A549 treated with AZD2906 at 1 μM for 4 hours (cell line): ENCODE data around the gene TRPM4. TPM values are rescaled to one million over a fixed set of nuclear protein-coding genes. Genes with fewer than 3 reads are reported as not detected.

Experiments used
- total RNA-seq: library from RNA; stranded (reverse); fragments of 200-300 nt; extraction: Qiagen RNA extraction; gene quantifications from 5 replicates; pipeline ENCODE4 v1.2.3, GENCODE V29; 2022

TRPM4 gene
- total RNA-seq, result 7.3 to 10.2 TPM (median 9.0 TPM) in 5 replicates

DNA sequence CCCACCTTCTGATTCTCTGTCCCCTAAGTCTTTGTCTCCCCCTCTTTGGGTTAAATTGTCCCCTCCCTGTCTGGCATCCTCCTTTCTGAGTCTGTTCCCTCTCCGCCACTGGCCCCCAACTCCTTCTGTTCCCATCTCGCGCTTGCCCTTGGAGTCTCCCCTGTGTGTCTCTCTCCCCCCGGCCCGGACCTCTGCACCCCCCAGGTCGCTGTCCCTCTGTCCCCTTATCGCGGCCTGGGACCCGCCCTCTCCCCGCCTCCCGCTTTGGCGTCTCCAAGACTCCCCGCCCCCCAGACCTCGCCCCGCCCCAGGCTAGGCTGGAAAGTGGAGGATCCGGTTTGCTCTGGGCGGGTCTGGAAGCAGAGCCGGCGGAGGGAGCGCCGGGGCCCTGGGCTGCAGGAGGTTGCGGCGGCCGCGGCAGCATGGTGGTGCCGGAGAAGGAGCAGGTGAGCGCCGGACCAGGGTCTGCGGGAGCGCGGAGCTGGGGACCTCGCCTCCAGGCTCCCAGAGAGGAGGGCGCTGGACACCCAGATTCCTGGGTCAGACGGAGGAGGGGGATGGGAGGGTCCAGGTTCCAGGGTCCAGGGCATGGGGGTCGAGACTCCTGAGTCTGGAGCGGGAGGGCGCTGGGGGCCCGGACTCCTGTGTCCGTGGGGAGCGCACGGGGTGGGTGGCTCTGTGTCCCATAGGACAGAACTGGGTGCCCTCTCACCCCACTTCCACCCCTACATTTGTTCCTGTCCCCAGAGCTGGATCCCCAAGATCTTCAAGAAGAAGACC, at the start of gene TRPM4:
TRPM4 (plus strand) TSS at position 348 of the 780 bp plus-strand sequence; CDS start at position 423, 75 bp downstream.

DNA sequence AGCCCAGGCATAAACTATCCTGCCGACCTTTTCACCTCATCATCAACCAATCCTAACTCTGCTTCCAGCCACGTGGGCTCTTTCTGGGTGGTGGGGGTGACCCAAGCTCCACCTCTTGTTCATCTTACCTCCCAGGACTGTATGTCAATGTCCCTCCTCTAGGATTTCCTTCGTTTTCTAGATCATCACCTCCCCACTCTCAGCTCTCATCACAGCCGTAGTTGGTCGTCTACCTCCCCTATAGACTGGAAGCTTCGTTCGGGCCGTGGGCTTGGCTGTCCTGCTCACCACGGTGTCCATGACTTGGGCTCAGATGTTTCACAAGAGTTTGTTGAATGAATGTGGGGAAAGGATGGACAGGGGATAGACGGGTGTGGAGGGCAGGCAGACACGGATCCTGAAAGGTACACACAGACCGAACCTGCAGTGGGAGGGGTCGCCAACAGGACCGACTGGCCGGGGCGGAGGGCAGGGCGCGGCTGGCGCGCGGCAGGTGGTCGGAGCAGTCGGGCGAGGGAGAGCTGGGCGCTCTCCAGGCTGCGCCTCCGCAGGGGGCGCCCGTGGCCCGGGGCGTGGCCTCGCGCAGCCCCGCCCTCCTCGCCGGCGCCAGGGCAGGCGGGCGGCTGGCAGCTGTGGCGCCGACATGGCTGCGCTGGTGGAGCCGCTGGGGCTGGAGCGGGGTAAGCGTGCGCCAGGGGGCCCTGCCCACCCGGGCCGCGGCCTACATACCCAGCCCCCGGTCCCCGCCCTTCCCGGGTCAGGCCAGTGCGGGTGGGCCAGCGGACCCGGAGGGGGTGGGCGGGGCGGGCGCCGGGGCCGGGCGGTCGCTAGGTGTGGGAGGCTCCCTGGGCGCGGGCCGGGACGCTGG, 43.6 kb upstream of the TRPM4 start, which contains the start of gene LIN7B:
LIN7B (plus strand) TSS at position 609 of the 868 bp plus-strand sequence; CDS start at position 644, 35 bp downstream.

DNA sequence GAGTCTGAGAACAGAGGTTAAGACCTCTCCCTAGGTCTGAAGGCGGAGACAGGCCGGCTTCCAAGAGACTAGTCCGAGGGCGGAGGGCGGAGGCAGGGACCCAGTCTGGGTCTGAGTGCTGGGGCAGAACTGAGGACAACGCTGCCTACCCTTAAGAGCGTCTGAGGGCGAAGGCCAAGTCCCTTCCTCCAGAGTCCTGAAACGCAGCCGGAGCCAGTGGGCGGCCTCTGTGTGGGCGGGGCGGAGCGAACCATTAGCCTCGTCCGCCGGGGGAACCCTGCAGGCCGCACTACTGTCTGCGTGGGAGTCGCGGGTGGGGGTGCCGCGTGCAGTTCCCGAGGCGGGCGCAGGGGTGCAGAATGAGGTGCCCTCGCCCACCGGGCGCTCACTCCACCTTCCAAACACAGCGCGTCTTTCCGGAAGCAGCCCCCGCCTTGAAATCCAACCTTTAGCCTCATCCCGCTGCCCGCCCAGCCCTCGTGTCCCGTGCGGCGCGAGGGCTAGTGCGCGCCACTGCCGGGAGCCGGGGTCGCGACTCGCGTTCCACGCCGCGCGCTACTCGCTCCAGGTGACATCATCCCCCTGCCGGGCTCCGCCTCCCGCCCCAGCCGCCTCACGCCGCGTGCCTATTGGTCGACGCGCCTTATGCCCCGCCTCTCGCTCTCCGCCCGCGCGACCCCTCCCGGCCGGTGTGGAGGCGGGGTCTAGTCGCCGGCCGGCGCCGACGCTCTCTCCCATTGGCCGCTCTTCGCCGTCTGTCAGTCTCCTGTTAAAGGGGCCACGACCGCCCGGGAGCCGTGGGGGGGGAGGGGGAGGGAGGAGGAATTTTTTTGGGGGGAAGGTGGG, 38.8 kb upstream of the TRPM4 start, which contains the start of gene C19orf73:
C19orf73 (minus strand) TSS at position 579 of the 846 bp plus-strand sequence; CDS start at position 458, 121 bp downstream.

DNA sequence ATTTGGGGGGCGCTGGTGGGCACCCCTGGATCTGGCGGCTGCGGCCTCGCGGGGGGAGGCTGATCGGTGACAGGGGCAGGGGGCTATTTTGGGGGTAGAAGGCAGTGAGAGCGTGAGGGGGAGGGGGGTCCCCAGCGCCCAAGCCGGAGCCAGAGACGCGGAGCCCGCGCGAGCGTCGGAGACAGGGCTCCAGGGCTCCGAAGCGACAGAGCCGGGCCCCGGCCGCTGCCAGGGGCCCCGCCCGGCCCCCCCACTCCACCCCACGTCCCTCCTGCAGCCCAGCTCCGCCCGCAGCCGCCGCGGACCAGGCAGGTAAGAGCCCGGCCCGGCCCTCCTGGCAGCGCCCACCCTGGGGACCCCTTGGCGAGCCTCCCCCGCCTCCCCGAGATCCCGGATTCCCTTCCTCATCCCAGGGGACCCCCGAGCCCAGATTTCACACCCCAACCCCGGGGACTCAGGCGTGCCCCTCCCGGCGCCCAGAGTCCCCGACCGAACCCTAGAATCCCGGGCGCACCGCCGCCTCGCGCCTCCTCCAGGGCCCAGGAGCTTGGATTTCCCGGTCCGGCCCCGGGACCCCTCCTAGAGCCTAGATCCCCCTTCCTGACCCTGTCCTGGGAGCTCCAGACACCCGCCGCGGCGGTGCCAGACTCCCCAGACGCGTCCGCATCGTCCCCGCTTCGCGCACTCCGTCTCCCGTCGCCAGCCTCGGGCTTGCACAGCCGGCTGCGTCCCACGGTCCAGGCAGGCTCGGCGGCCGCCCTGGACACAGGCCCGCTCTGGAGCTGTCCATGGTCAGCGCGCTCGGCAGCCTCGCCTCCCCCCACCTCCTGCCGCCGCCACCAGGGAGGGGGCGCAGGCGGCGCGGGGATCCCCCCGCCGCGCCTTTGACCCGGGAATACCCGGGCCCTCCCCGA, 37.9 kb upstream of the TRPM4 start, which contains the start of gene PPFIA3:
PPFIA3 (plus strand) TSS at position 134 of the 914 bp plus-strand sequence. CDS start 8,330 bp downstream, outside the sequence.

DNA sequence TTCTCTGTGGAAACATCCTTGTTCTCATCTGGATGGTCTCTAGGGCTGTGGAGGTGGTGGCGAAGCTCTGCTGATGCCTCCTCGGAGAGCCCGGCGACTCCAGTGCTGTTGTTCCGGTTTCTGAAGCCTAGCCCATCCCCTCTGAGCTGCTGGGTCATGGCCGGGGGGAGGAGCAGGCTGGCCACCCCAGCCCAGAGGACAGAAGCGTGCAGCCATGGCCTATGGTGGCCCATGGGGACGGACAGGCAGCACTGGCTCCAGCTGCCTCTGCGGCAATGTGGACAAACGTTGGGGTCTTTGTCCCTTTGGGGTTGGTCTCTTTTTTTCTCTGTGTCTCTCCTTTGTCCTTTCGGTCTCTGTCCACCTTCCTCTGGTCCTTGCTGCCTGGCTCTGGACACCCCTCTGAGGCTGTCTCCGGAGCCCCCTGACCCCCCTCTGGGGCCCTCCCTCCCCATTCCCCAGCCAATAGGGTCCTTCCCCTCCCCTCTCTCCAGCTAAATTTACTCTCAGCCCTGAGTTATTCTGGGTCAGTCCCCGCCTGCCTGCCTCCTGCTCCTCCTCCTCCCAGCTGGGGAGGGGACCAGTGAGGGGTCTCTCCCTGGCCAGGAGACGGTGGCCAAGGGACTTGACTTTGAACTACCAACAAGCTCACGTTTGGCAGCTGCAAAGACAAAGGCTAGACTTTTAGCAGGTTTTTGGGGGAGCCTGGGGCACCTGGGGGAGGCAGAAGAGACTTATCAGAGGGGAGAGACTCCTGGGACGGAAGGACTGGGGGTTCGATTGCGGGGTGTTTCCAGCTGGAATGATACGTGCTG, 2.4 kb upstream of the TRPM4 start, which contains the start of gene HRC:
HRC (minus strand) TSS at position 392 of the 815 bp plus-strand sequence; CDS start at position 233, 159 bp downstream.

Other genes starting within 250 kb of the TRPM4 start
- 0.87 to 1.6 TPM (median 1.3 TPM) in 5 replicates for gene DHDH, start 224.1 kb upstream of the TRPM4 start, total RNA-seq
- gene BAX, start 202.9 kb upstream of the TRPM4 start, total RNA-seq, result 283 to 383 TPM (median 335 TPM) in 5 replicates
- gene FTL, start 192.5 kb upstream of the TRPM4 start, total RNA-seq, result 16,772 to 23,411 TPM (median 18,179 TPM) in 5 replicates
- 17.8 to 21.9 TPM (median 19.9 TPM) in 5 replicates for gene GYS1, start 164.5 kb upstream of the TRPM4 start, total RNA-seq
- gene RUVBL2, start 163.9 kb upstream of the TRPM4 start, total RNA-seq, result 221 to 248 TPM (median 236 TPM) in 5 replicates
- not detected in 5 replicates for gene LHB, start 140.7 kb upstream of the TRPM4 start, total RNA-seq
- not detected in 5 replicates for gene CGB3, start 133.5 kb upstream of the TRPM4 start, total RNA-seq
- gene CGB2, start 125.9 kb upstream of the TRPM4 start, total RNA-seq, result 0.09 to 0.21 TPM (median 0.21 TPM) in 3 of 5 replicates, not detected in the others
- gene CGB1, start 120.9 kb upstream of the TRPM4 start, total RNA-seq, result not detected in 5 replicates
- gene CGB5, start 113.9 kb upstream of the TRPM4 start, total RNA-seq, result 0.52 to 1.0 TPM (median 0.68 TPM) in 5 replicates
- gene CGB8, start 108.7 kb upstream of the TRPM4 start, total RNA-seq, result 1.6 to 3.0 TPM (median 2.6 TPM) in 5 replicates
- 0.32 to 0.76 TPM (median 0.42 TPM) in 5 replicates for gene CGB7, start 100.0 kb upstream of the TRPM4 start, total RNA-seq
- 0.29 to 0.78 TPM (median 0.66 TPM) in 5 replicates for gene NTF4, start 93.0 kb upstream of the TRPM4 start, total RNA-seq
- 0.01 to 0.02 TPM in 2 of 5 replicates, not detected in the others for gene KCNA7, start 85.1 kb upstream of the TRPM4 start, total RNA-seq
- 311 to 342 TPM (median 330 TPM) in 5 replicates for gene SNRNP70, start 72.3 kb upstream of the TRPM4 start, total RNA-seq
- gene LIN7B, start 43.4 kb upstream of the TRPM4 start, total RNA-seq, result 5.1 to 9.9 TPM (median 7.0 TPM) in 5 replicates
- 0.91 to 2.0 TPM (median 1.6 TPM) in 5 replicates for gene C19orf73, start 38.6 kb upstream of the TRPM4 start, total RNA-seq
- gene PPFIA3, start 38.2 kb upstream of the TRPM4 start, total RNA-seq, result 4.8 to 8.8 TPM (median 7.2 TPM) in 5 replicates
- gene HRC, start 2.4 kb upstream of the TRPM4 start, total RNA-seq, result 0.05 TPM in 1 of 5 replicates, not detected in the others
- 0.74 to 1.3 TPM (median 1.1 TPM) in 5 replicates for gene SLC6A16, start 167.4 kb downstream of the TRPM4 start, total RNA-seq
- not detected in 5 replicates for gene CD37, start 177.6 kb downstream of the TRPM4 start, total RNA-seq
- gene TEAD2, start 204.6 kb downstream of the TRPM4 start, total RNA-seq, result 12.3 to 18.5 TPM (median 16.9 TPM) in 5 replicates
- 0.23 to 0.88 TPM (median 0.64 TPM) in 5 replicates for gene DKKL1, start 206.1 kb downstream of the TRPM4 start, total RNA-seq
- gene KASH5, start 230.5 kb downstream of the TRPM4 start, total RNA-seq, result 0.10 TPM in 1 of 5 replicates, not detected in the others